GM12878 (cell line): ENCODE data around the gene TACC2. TPM values are rescaled to one million over a fixed set of nuclear protein-coding genes. Genes with fewer than 3 reads are reported as not detected.
"Not testable (repeated sequence)": the region's sequence is repeated elsewhere in the genome, so short reads cannot be mapped to it uniquely, and the experiment has no call there.

ENCODE experiments used
- ATAC-seq: fragments of 200-7000 bp; cut with Tn5 transposase; 3 replicates; pipeline ENCODE4 v1.9.1; 2020; ENCODE audit warnings: mild to moderate bottlenecking, moderate library complexity
- BruUV-seq: library from RNA; stranded (reverse); fragments of 400-500 nt; replicated peaks from 2 replicates; lab custom pipeline; 2021; lab: Mats Ljungman, UMichigan
- CTCF ChIA-PET: fragments of 300-600 bp; sonication (Branson Sonifier 250); formaldehyde crosslinking; extraction: SDS; loops from one replicate; lab custom pipeline; 2021; ENCODE audit warnings: inconsistent platforms; lab: Yijun Ruan, JAX
- POLR2A ChIA-PET: fragments of 350-600 bp; formaldehyde crosslinking; extraction: SDS; loops from one replicate; lab custom pipeline; 2021; ENCODE audit warnings: inconsistent platforms; lab: Charles Lee
- RAD21 ChIA-PET: fragments of 300-600 bp; sonication (Branson Sonifier 250); formaldehyde crosslinking; loops from one replicate; lab custom pipeline; 2023; ENCODE audit warnings: antibody characterized with exemption; ENCODE audit not compliant: unreplicated experiment; lab: Charles Lee
- SMC1A ChIA-PET: fragments of 300-600 bp; sonication (Branson Sonifier 250); formaldehyde crosslinking; loops from one replicate; lab custom pipeline; 2023; ENCODE audit not compliant: unreplicated experiment, uncharacterized antibody; lab: Charles Lee
- DNase-seq: peaks from one replicate; pipeline ENCODE4 v3.0.0-alpha.2; 2011; ENCODE audit warnings: low read depth, low spot score
- FAIRE-seq: peaks from 3 replicates; lab custom pipeline; 2011; peaks lifted over from hg19 to GRCh38; lab: Jason Lieb, UNC
- H2AFZ ChIP-seq: 2 replicates; pipeline ENCODE4 v1.6.0; 2011; ENCODE audit warnings: low read depth, low read length, control low read depth; ENCODE audit not compliant: control insufficient read depth
- H3K27ac ChIP-seq: 2 replicates; pipeline ENCODE4 v1.5.1; 2011; ENCODE audit warnings: control low read depth; ENCODE audit not compliant: control insufficient read depth, insufficient read depth
- H3K27me3 ChIP-seq, 2 experiments: replicated peaks in 1 of 2; 2 replicates each; pipeline versions ENCODE4 v1.6.0 to v1.6.1; 2011; ENCODE audit warnings: low read length in 1 of 2; ENCODE audit not compliant: control insufficient read depth in 2 of 2, insufficient read depth in 2 of 2
- H3K36me3 ChIP-seq, 2 experiments: 2 replicates each; pipeline ENCODE4 v1.5.1; 2011; ENCODE audit warnings: low read length in 1 of 2; ENCODE audit not compliant: control insufficient read depth in 2 of 2, insufficient read depth in 2 of 2
- H3K4me1 ChIP-seq: 2 replicates; pipeline ENCODE4 v1.6.1; 2011; ENCODE audit warnings: mild to moderate bottlenecking, low read length, moderate library complexity, mixed read lengths; ENCODE audit not compliant: control insufficient read depth, insufficient read depth
- H3K4me2 ChIP-seq: 2 replicates; pipeline ENCODE4 v1.6.0; 2011; ENCODE audit warnings: control low read depth; ENCODE audit not compliant: control insufficient read depth, insufficient read depth
- H3K4me3 ChIP-seq: fragments of 200-600 bp; sonication (generic); 2 replicates; pipeline ENCODE4 v1.5.1; 2016
- H3K79me2 ChIP-seq: 2 replicates; pipeline ENCODE4 v1.6.0; 2011; ENCODE audit warnings: low read length; ENCODE audit not compliant: control insufficient read depth, insufficient read depth
- H3K9ac ChIP-seq: 2 replicates; pipeline ENCODE4 v1.8.0; 2011; ENCODE audit warnings: low read length, control low read depth, mixed read lengths; ENCODE audit not compliant: control insufficient read depth, insufficient read depth
- H3K9me3 ChIP-seq: replicated peaks from 3 replicates; pipeline ENCODE4 v1.5.1; 2011; ENCODE audit warnings: mild to moderate bottlenecking, low read length; ENCODE audit not compliant: control insufficient read depth, insufficient read depth
- H4K20me1 ChIP-seq: 2 replicates; pipeline ENCODE4 v1.6.0; 2011; ENCODE audit not compliant: control insufficient read depth, insufficient read depth
- ATF7 ChIP-seq: fragments of 450-650 bp; IDR thresholded peaks from 2 replicates; pipeline ENCODE4 v1.6.1; 2016; ENCODE audit warnings: low read depth, mild to moderate bottlenecking
- CHD4 ChIP-seq: fragments of 200-600 bp; sonication (generic); IDR thresholded peaks from 2 replicates; pipeline ENCODE4 v1.6.1; 2016; ENCODE audit warnings: mild to moderate bottlenecking
- HDAC2 ChIP-seq: fragments of 200-600 bp; sonication (generic); IDR thresholded peaks from 2 replicates; pipeline ENCODE4 v1.6.1; 2017
- IRF3 ChIP-seq: fragments of 450-650 bp; IDR thresholded peaks from 2 replicates; pipeline ENCODE4 v1.6.1; 2014; ENCODE audit warnings: mild to moderate bottlenecking
- KDM1A ChIP-seq: fragments of 200-600 bp; sonication (generic); IDR thresholded peaks from 2 replicates; pipeline ENCODE4 v1.6.1; 2016; ENCODE audit warnings: borderline replicate concordance
- POU2F2 ChIP-seq: IDR thresholded peaks from 3 replicates; pipeline ENCODE4 v1.6.1; 2011; ENCODE audit warnings: low read depth, mild to moderate bottlenecking, low read length, borderline replicate concordance
- STAT3 ChIP-seq: IDR thresholded peaks from 2 replicates; pipeline ENCODE4 v1.6.1; 2011; ENCODE audit warnings: low read depth, low read length, improper control_type of control experiment
- ZBTB11 ChIP-seq: fragments of 450-650 bp; formaldehyde crosslinking; IDR thresholded peaks from 2 replicates; pipeline ENCODE4 v1.5.0; 2022; ENCODE audit warnings: mild to moderate bottlenecking, missing genetic modification characterization
- WGBS: methylation state at CpG from one replicate; pipeline ENCODE4 v1.1.6; 2016; ENCODE audit warnings: low lambda C conversion rate; ENCODE audit not compliant: insufficient replicate concordance, insufficient coverage; ENCODE audit errors: missing lambda C conversion rate; 5-methylcytosine and 5-hydroxymethylcytosine counted together
- in situ Hi-C: fragments of 300-500 bp; cut with MboI; formaldehyde crosslinking; loops from 9 replicates; pipeline ENCODE4 v1.14.3; 2018; ENCODE audit warnings: mixed read lengths
- intact Hi-C: fragments of 100-400 bp; cut with micrococcal nuclease; formaldehyde crosslinking; loops from one replicate; pipeline ENCODE4 v1.14.2; 2022; ENCODE audit not compliant: unreplicated experiment
- polyA plus RNA-seq, 11 experiments: library from polyadenylated mRNA; depleted of rRNA in 4 of 11; unstranded in 6 of 11; stranded (reverse) in 5 of 11; fragments of >200 nt; fragmentation: Nextera tagmentation in 4 of 11; fragmentation: Illumina TruSeq in 1 of 11; extraction: Ambion mirVana in 4 of 11; extraction: Trizol in 1 of 11; gene quantifications; 1 replicate in 1 of 11; 2 replicates in 10 of 11; pipeline versions ENCODE4 v1.2.1 to v1.2.3, GENCODE V29; 2011 to 2016; ENCODE audit warnings: inconsistent platforms in 2 of 11, missing spikeins in 2 of 11, low read depth in 1 of 11
- total RNA-seq, 4 experiments: library from RNA; depleted of rRNA in 3 of 4; stranded (reverse); fragments of >200 nt in 3 of 4; fragmentation: Illumina TruSeq in 1 of 4; extraction: Trizol in 1 of 4; gene quantifications; 2 replicates each; pipeline versions ENCODE4 v1.2.1 to v1.2.3, GENCODE V29; 2013 to 2021

TACC2 gene
- total and polyA plus RNA-seq, 10 of the 15 experiments (the other 5 are each of a cell fraction or from before 2014, with no cell fraction given): 0.07 to 0.64 (median 0.13) TPM; not detected in 5

DNA sequence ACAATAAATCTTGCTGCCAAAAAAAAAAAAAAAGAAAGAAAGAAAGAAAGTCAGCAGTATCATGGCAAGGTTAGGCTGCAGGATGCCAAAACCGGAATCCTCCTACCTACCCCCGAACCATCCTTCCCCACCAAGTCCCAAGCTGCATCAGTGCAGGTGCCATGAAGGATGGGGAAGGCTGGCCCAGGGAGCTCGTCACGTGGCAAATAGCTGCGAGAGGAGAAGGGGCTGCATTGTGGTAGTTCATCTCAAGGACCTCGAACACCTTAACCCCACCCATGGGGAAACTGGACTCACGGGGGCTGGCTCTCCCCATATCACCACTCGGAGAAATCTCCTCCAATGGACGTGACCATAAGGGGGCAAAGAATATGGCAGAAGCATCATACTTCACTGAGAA lies 86.2 kb downstream of the TACC2 start:
- Histone ChIP-seq H3K9me3 (no peaks in the 10 kb centered on the region), H3K27me3 (no peaks in the 10 kb centered on the region; a peak in 1 of 4 replicates), H3K27ac (no peak overlapping the region), H3K79me2 (no peaks in the 10 kb centered on the region), H3K4me3 (no peak overlapping the region), H4K20me1 (no peaks in the 10 kb centered on the region), H3K9ac (no peak overlapping the region), H3K4me1 (no peaks in the 10 kb centered on the region), H3K36me3 (no peaks in the 10 kb centered on the region), H3K4me2 (no peak overlapping the region), H2AFZ (no peak overlapping the region)
- TF ChIP-seq ZBTB11 (CRISPR knock-in tag) (no peak), IRF3 (no peak), POU2F2 (no peak), ATF7 (no peak), STAT3 (no peak), HDAC2 (no peak), KDM1A (no peak), CHD4 (no peak)
- POLR2A ChIA-PET: no interaction called here
- FAIRE-seq (no peak), DNase-seq (no peak), ATAC-seq (no peak)
- no TSS peak for BruUV-seq
- in situ Hi-C loops (no loop called here), intact Hi-C loops (no loop called here)
- CTCF ChIA-PET: no interaction called here
- WGBS: 31% methylated on average over 9 of the region's 9 CpGs
- RAD21 ChIA-PET: no interaction called here
- SMC1A ChIA-PET: no interaction called here

DNA sequence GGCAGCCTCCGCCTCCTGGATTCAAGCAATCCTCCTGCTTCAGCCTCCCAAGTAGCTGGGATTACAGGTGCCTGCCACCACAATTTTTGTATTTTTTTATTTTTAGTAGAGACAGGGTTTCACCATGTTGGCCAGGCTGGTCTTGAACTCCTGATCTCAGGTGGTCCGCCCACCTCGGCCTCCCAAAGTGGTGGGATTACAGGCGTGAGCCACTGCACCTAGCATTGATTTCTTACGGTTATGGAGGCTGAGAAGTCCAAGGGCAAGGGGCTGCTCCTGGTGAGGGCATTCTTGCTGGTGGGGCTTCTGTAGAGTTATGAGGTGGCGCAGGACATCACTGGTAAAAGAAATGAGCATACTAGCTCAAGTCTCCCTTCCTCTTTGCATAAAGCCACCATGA lies 86.9 kb downstream of the TACC2 start:
- H3K36me3 ChIP-seq, ATAC-seq, intact Hi-C loops, FAIRE-seq, DNase-seq, H4K20me1 ChIP-seq, H3K4me3 ChIP-seq, H3K79me2 ChIP-seq, in situ Hi-C loops, RAD21 ChIA-PET, H3K9ac ChIP-seq, H3K27me3 ChIP-seq, CTCF ChIA-PET, H3K4me1 ChIP-seq, H3K27ac ChIP-seq, BruUV-seq, SMC1A ChIA-PET, POLR2A ChIA-PET, H2AFZ ChIP-seq, H3K4me2 ChIP-seq, H3K9me3 ChIP-seq: not testable (repeated sequence)
- 41% methylated on average over 6 of the region's 6 CpGs for WGBS
